ENCODE data around the gene EPHA8. TPM values are rescaled to one million over a fixed set of nuclear protein-coding genes. Genes with fewer than 3 reads are reported as not detected.

Gene EPHA8
- total and polyA plus RNA-seq, 2 of the 13 experiments (the other 11 are each of a cell fraction or from before 2014, with no cell fraction given) = not detected

GRCh38 chr1:22572818-22573217 lies 9.5 kb downstream of the EPHA8 start (continued):
- TF ChIP-seq THYN1 (CRISPR knock-in tag; IDR thresholded peaks at IDR 0.05; ENCODE audit: borderline replicate concordance, low read depth) (no peak), ZNF512 (CRISPR knock-in tag; IDR thresholded peaks at IDR 0.05) (no peak), ZNF430 (CRISPR knock-in tag; IDR thresholded peaks at IDR 0.05) (no peak), SMARCE1 (IDR thresholded peaks at IDR 0.05; ENCODE audit: borderline replicate concordance) (no peak)

- Histone ChIP-seq H3K4me1 (ENCODE audit: insufficient read depth, low read length) (no peaks in the 10 kb centered on the region), H3K36me3 (replicated peaks in 1 of 2; ENCODE audit: control insufficient read depth in 1 of 2, insufficient read depth in 2 of 2, low read length in 2 of 2) (no peaks in the 10 kb centered on the region), H3K27me3 (ENCODE audit: control insufficient read depth in 1 of 2, insufficient read depth in 2 of 2, low read length in 2 of 2) (peaks cover 2 to 31% of the 10 kb centered on the region in 2 experiments; a peak in 3 of 5 replicates), H3K9ac (ENCODE audit: insufficient read depth, low read depth, low read length) (no peak overlapping the region), H3K4me3 (replicated peaks in 1 of 3; ENCODE audit: insufficient read depth in 1 of 3, low read depth in 2 of 3, low read length in 3 of 3) (no peak overlapping the region), H3K4me2 (ENCODE audit: low read depth, low read length) (no peak overlapping the region), H2AFZ (ENCODE audit: low read length) (no peak overlapping the region), H3K27ac (ENCODE audit: extremely low read length, insufficient read depth, low read length) (no peak overlapping the region), H3K79me2 (ENCODE audit: insufficient read depth, low read length) (no peaks in the 10 kb centered on the region), H3K9me3 (ENCODE audit: low read length) (peaks cover 7% of the 10 kb centered on the region), H4K20me1 (ENCODE audit: insufficient read depth, low read length) (no peaks in the 10 kb centered on the region)
- ChIA-PET CTCF (ENCODE audit: low intra/inter-chr PET ratio, low total read pairs) (no interaction called here), POLR2A (no interaction called here)
- ATAC-seq (no peak), DNase-seq (ENCODE audit: low spot score) (no peak), FAIRE-seq (no peak)
- TF ChIP-seq ZNF234 (CRISPR knock-in tag; conservative IDR thresholded peaks at IDR 0.05) (no peak), ZNF607 (CRISPR knock-in tag; IDR thresholded peaks at IDR 0.05; ENCODE audit: borderline replicate concordance) (no peak), USF2 (IDR thresholded peaks at IDR 0.05; ENCODE audit: low read depth, low read length) (no peak), USF2 (CRISPR knock-in tag; IDR thresholded peaks at IDR 0.05; ENCODE audit: borderline replicate concordance) (no peak), ATRX (CRISPR knock-in tag; IDR thresholded peaks at IDR 0.05; ENCODE audit: borderline replicate concordance) (no peak), ZNF687 (CRISPR knock-in tag; IDR thresholded peaks at IDR 0.05) (no peak), FOXP1 (IDR thresholded peaks at IDR 0.05) (no peak), FOXP1 (CRISPR knock-in tag; IDR thresholded peaks at IDR 0.05) (no peak), BHLHE40 (IDR thresholded peaks at IDR 0.05; ENCODE audit: low read length) (no peak), ZNF33A (CRISPR knock-in tag; IDR thresholded peaks at IDR 0.05; ENCODE audit: borderline replicate concordance) (no peak), ZNF629 (CRISPR knock-in tag; conservative IDR thresholded peaks at IDR 0.05) (peak; percentile 44)
- in situ Hi-C loops (cut with HindIII; ENCODE audit: extremely low pct_ligation_motif_present, low pct_unique_long_range_greater_than_20kb) = no loop called here
- intact Hi-C loops (cut with micrococcal nuclease; ENCODE audit: unreplicated experiment) = no loop called here
- BruUV-seq (replicated peaks) = no TSS peak
- 0% methylated on average over 4 of the region's 7 CpGs for WGBS (ENCODE audit: low lambda C conversion rate)
These were observed 9.9 kb downstream of the EPHA8 start for GRCh38 chr1:22573237-22573636.
